SU-DHL-6 (cell line): ENCODE measurements around the gene UTP11.

ENCODE experiments used
- EZH2phosphoT487 ChIP-seq: fragments of 200-600 bp; sonication (generic), shearing (Covaris generic); conservative IDR thresholded peaks from 2 replicates; pipeline ENCODE4 v1.6.1; 2018; ENCODE audit warnings: mild to moderate bottlenecking, antibody characterized with exemption, low read length, moderate library complexity, mixed read lengths
- TF ChIP-seq, protein P1 (sequence below): fragments of 200-600 bp; sonication (generic); IDR thresholded peaks from one replicate; pipeline ENCODE4 v1.5.1; 2017; ENCODE audit warnings: antibody characterized with exemption, mild to moderate bottlenecking, low read length, moderate library complexity; ENCODE audit not compliant: insufficient read depth, poor library complexity, severe bottlenecking

GRCh38 chr1:38028105-38028591 is 15.6 kb downstream of the UTP11 start:
- TF ChIP-seq, protein P1, sequence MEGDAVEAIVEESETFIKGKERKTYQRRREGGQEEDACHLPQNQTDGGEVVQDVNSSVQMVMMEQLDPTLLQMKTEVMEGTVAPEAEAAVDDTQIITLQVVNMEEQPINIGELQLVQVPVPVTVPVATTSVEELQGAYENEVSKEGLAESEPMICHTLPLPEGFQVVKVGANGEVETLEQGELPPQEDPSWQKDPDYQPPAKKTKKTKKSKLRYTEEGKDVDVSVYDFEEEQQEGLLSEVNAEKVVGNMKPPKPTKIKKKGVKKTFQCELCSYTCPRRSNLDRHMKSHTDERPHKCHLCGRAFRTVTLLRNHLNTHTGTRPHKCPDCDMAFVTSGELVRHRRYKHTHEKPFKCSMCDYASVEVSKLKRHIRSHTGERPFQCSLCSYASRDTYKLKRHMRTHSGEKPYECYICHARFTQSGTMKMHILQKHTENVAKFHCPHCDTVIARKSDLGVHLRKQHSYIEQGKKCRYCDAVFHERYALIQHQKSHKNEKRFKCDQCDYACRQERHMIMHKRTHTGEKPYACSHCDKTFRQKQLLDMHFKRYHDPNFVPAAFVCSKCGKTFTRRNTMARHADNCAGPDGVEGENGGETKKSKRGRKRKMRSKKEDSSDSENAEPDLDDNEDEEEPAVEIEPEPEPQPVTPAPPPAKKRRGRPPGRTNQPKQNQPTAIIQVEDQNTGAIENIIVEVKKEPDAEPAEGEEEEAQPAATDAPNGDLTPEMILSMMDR = no peak
- TF ChIP-seq EZH2phosphoT487 = no peak
